ENCODE data around the gene TXNL4B. TPM values are rescaled to one million over a fixed set of nuclear protein-coding genes. Genes with fewer than 3 reads are reported as not detected.

TXNL4B gene
- total RNA-seq, 6 experiments from 2014 or later = 5.5 to 11.6 (median 8.2) TPM

DNA sequence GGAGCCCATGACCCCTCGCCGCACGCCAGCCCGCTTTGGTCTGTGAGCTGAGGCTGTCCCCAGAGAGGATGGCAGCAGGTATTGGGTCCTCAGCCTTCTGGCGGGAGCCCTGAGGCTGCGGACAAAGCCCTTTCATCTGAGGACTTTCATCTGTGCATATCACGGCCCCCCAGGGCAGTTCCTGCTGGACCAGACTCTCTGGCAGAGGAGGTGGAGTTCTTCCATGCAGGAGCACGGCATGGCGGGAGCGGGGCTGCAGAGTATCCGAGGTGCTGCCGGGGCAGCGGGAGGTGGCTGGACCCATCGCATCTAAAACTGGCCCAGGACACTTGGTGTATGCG, 19.0 kb upstream of the TXNL4B start:
- H3K4me3 ChIP-seq = no peak overlapping the region
- intact Hi-C loops (cut with DNase I) = no loop called here
- peak in 1 of 4 donors; percentile 10 for ATAC-seq
- no peak overlapping the region for H3K27ac ChIP-seq
- H3K4me1 ChIP-seq = no peaks in the 10 kb centered on the region
- H3K9me3 ChIP-seq = no peaks in the 10 kb centered on the region
- H3K36me3 ChIP-seq = peaks cover 0 to 55% (median 37%) of the 10 kb centered on the region in 4 donors
- 97% methylated on average over 5 of the region's 15 CpGs for WGBS (ENCODE audit: insufficient coverage, low coverage, low lambda C conversion rate, missing lambda C conversion rate)
- H3K27me3 ChIP-seq = no peaks in the 10 kb centered on the region
- TF ChIP-seq CTCF (IDR thresholded peaks at IDR 0.05) = no peak
- TF ChIP-seq POLR2A (IDR thresholded peaks at IDR 0.05) = no peak
- DNase-seq = no peak

GRCh38 chr16:72111657-72112451, 18.4 kb upstream of the TXNL4B start:
- Histone ChIP-seq H3K36me3 (peaks cover 0 to 60% (median 40%) of the 10 kb centered on the region in 4 donors), H3K9me3 (no peaks in the 10 kb centered on the region), H3K4me1 (no peaks in the 10 kb centered on the region), H3K4me3 (no peak overlapping the region), H3K27ac (no peak overlapping the region), H3K27me3 (no peaks in the 10 kb centered on the region)
- ATAC-seq = no peak
- 76% methylated on average over 6 of the region's 19 CpGs for WGBS (ENCODE audit: insufficient coverage, low coverage, low lambda C conversion rate, missing lambda C conversion rate)
- no peak for DNase-seq
- intact Hi-C loops (cut with DNase I) = no loop called here
- TF ChIP-seq POLR2A (IDR thresholded peaks at IDR 0.05) (no peak), CTCF (IDR thresholded peaks at IDR 0.05) (no peak)

DNA sequence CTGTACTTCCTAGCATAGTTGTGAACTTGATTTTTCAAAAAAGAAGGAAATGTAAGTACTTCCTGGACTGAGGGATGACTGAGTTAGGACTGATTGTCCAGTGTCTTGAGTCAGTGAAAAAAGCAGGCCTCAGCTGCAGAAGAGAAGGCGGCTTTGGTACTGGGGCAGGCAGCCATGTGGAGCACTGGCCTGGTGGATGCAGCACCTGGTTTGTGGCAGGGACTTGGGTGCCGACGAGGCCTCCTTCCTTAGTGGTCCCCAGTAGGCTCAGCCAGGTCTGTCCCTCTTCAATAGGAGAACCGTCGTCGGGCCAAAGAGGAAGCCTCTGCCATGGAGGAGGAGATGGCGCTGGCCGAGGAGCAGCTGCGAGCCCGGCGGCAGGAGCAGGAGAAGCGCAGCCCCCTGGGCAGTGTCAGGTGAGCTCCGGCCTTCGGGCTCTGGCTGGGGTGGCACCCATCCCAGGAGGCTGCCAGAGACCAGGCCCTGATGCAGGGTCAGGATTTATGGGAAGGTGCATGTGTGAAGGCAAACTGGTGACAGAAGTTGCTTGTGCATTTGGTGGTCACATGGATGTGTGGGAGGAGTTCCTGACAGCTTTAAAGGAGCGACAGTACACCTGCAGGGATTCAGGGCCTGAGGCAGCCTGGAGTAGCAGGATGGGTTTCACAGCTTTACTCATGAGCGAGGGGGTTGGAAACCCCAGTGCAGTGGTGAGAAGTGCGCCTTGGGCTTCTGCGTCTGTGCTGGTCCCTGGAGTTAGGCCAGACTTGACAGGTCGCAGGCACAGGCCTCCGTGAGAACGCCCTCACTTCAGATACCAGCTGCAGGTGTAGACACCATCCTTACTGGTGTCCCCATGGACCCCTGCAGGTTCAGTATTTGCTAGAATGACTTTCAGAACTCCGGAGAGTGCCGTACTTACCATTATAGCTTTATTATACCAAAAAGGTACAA, 17.5 kb upstream of the TXNL4B start:
- no peaks in the 10 kb centered on the region for H3K4me1 ChIP-seq
- intact Hi-C loops (cut with DNase I) = no loop called here
- DNase-seq (no peak), ATAC-seq (no peak)
- no peak overlapping the region for H3K27ac ChIP-seq
- no peaks in the 10 kb centered on the region for H3K9me3 ChIP-seq
- H3K36me3 ChIP-seq = peaks cover 0 to 70% (median 46%) of the 10 kb centered on the region in 4 donors
- H3K27me3 ChIP-seq = no peaks in the 10 kb centered on the region
- no peak for TF ChIP-seq CTCF (IDR thresholded peaks at IDR 0.05)
- TF ChIP-seq POLR2A (IDR thresholded peaks at IDR 0.05) = no peak
- no peak overlapping the region for H3K4me3 ChIP-seq
- WGBS (ENCODE audit: insufficient coverage, low coverage, low lambda C conversion rate, missing lambda C conversion rate) = 100% methylated on average over 1 of the region's 23 CpGs

DNA sequence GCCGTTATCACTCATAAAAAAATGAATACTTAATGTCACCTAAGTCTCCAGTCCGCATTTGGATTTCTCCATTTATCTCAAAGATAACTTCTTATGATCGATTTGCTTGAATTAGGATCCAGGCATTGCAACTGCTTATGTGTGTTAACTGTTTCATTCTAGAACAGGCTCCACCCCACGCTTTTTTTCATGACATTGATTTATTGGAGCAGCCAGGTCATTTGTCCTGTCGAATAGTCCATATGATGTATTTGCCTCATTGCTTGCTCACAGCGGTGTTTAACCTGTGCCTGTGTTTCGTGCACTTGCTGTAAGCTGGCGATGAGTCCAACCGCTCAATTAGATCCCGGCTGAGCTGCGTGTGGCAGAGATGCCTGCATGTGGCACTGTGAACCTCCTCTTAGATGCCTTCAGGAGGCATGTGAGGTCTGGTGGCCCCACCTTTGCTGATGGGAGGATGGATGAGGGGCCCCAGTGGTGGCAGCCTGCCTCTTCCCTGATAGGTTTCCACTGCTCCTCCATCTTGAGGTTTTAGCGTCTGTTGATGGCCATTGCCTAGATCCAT, 16.6 kb upstream of the TXNL4B start:
- Histone ChIP-seq H3K9me3 (no peaks in the 10 kb centered on the region), H3K27ac (no peak overlapping the region), H3K36me3 (peaks cover 0 to 78% (median 53%) of the 10 kb centered on the region in 4 donors), H3K4me3 (no peak overlapping the region), H3K4me1 (no peaks in the 10 kb centered on the region), H3K27me3 (no peaks in the 10 kb centered on the region)
- intact Hi-C loops (cut with DNase I) = no loop called here
- TF ChIP-seq POLR2A (IDR thresholded peaks at IDR 0.05) = no peak
- TF ChIP-seq CTCF (IDR thresholded peaks at IDR 0.05) = no peak
- no peak for DNase-seq
- ATAC-seq = no peak
- WGBS (ENCODE audit: insufficient coverage, low coverage, low lambda C conversion rate, missing lambda C conversion rate) = 86% methylated on average over 6 of the region's 12 CpGs

All from right lobe of liver (tissue), 6 donors.